HCT116 (cell line): Measurements from ENCODE around the gene FALEC. TPM values are rescaled to one million over a fixed set of nuclear protein-coding genes. Genes with fewer than 3 reads are reported as not detected.

Experiments
- ATAC-seq: fragments of 200-7000 bp; cut with Tn5 transposase; 2 replicates; pipeline ENCODE4 v1.9.1; 2020; ENCODE audit warnings: mild to moderate bottlenecking, moderate library complexity
- BruUV-seq: library from RNA; stranded (reverse); fragments of 400-500 nt; replicated peaks from 2 replicates; lab custom pipeline; 2021; lab: Mats Ljungman, UMichigan
- CTCF ChIA-PET: fragments of 300-600 bp; sonication (Branson Sonifier 250); formaldehyde crosslinking; loops from one replicate; lab custom pipeline; 2021; ENCODE audit warnings: antibody characterized with exemption; lab: Charles Lee
- POLR2A ChIA-PET: fragments of 300-600, 350-600 bp; sonication (Branson Sonifier 250); formaldehyde crosslinking; loops from one replicate; lab custom pipeline; 2021; ENCODE audit warnings: antibody characterized with exemption; lab: Charles Lee
- RAD21 ChIA-PET, 2 experiments: fragments of 300-600 bp; sonication (Branson Sonifier 250); formaldehyde crosslinking; loops; one replicate each; lab custom pipeline; 2023; ENCODE audit warnings: low total read pairs in 2 of 2; ENCODE audit not compliant: uncharacterized antibody in 2 of 2, unreplicated experiment in 2 of 2, low non-redundant PET in 1 of 2; lab: Charles Lee
- DNase-seq: peaks from one replicate; pipeline ENCODE4 v3.0.0-alpha.2; 2010; ENCODE audit warnings: low read depth, low spot score
- H2AFZ ChIP-seq: fragments of 200-600 bp; shearing (Covaris generic), sonication (generic); 2 replicates; pipeline ENCODE4 v1.6.1; 2017; ENCODE audit warnings: low read depth, mixed run types, mixed read lengths, antibody characterized with exemption, low read length; ENCODE audit not compliant: poor library complexity, severe bottlenecking
- H3K27ac ChIP-seq: 2 replicates; pipeline ENCODE4 v1.5.1; 2012; ENCODE audit warnings: low read depth, low read length
- H3K27me3 ChIP-seq: fragments of 200-600 bp; sonication (generic); 2 replicates; pipeline ENCODE4 v1.6.1; 2016; ENCODE audit warnings: mixed run types, low read length, mixed read lengths; ENCODE audit not compliant: insufficient read depth
- H3K36me3 ChIP-seq, 2 experiments: fragments of 200-500 bp in 1 of 2; fragments of 200-600 bp in 1 of 2; sonication (Bioruptor generic) in 1 of 2; sonication (generic) in 1 of 2; 2 replicates each; pipeline versions ENCODE4 v1.5.1 to v1.6.1; 2014 to 2016; ENCODE audit warnings: low read length in 2 of 2, inconsistent platforms in 1 of 2, mixed read lengths in 1 of 2, mixed run types in 1 of 2; ENCODE audit not compliant: insufficient read depth in 2 of 2, control insufficient read depth in 1 of 2
- H3K4me1 ChIP-seq, 2 experiments: fragments of 200-600 bp in 1 of 2; sonication (generic) in 1 of 2; 2 replicates each; pipeline versions ENCODE4 v1.5.1 to v1.6.1; 2012 to 2017; ENCODE audit warnings: low read length in 2 of 2, inconsistent platforms in 1 of 2, mild to moderate bottlenecking in 1 of 2, mixed read lengths in 1 of 2, mixed run types in 1 of 2, moderate library complexity in 1 of 2; ENCODE audit not compliant: insufficient read depth in 2 of 2, control insufficient read depth in 1 of 2
- H3K4me2 ChIP-seq: fragments of 200-600 bp; sonication (generic); 2 replicates; pipeline ENCODE4 v1.6.1; 2017; ENCODE audit warnings: mixed run types, low read length, mixed read lengths
- H3K4me3 ChIP-seq, 2 experiments: fragments of 200-600 bp in 1 of 2; sonication (generic) in 1 of 2; replicated peaks in 1 of 2; 2 replicates each; pipeline ENCODE4 v1.5.1; 2011 to 2016; ENCODE audit warnings: low read length in 2 of 2, control low read depth in 1 of 2, low read depth in 1 of 2, mild to moderate bottlenecking in 1 of 2, mixed read lengths in 1 of 2, mixed run types in 1 of 2
- H3K79me2 ChIP-seq: fragments of 200-600 bp; sonication (generic); 2 replicates; pipeline ENCODE4 v1.6.1; 2017; ENCODE audit warnings: mild to moderate bottlenecking, mixed run types, low read length, moderate library complexity, mixed read lengths; ENCODE audit not compliant: insufficient read depth
- H3K9ac ChIP-seq: fragments of 200-600 bp; sonication (generic); 2 replicates; pipeline ENCODE4 v1.6.1; 2016; ENCODE audit warnings: low read length, mixed read lengths
- H3K9me2 ChIP-seq: fragments of 200-600 bp; sonication (generic), shearing (Covaris generic); 2 replicates; pipeline ENCODE4 v1.6.1; 2017; ENCODE audit warnings: mixed run types, mild to moderate bottlenecking, moderate library complexity; ENCODE audit not compliant: insufficient read depth
- H3K9me3 ChIP-seq, 2 experiments: fragments of 200-500 bp in 1 of 2; fragments of 200-600 bp in 1 of 2; sonication (Bioruptor generic) in 1 of 2; sonication (generic) in 1 of 2; 2 replicates each; pipeline ENCODE4 v1.6.1; 2014 to 2017; ENCODE audit warnings: low read length in 2 of 2, mixed read lengths in 2 of 2, inconsistent platforms in 1 of 2, low read depth in 1 of 2, mild to moderate bottlenecking in 1 of 2, mixed run types in 1 of 2, moderate library complexity in 1 of 2; ENCODE audit not compliant: control insufficient read depth in 1 of 2, insufficient read depth in 1 of 2
- H4K20me1 ChIP-seq: fragments of 200-600 bp; sonication (generic), shearing (Covaris generic); 2 replicates; pipeline ENCODE4 v1.6.1; 2017; ENCODE audit warnings: mixed run types, mild to moderate bottlenecking, moderate library complexity; ENCODE audit not compliant: insufficient read depth
- ATF3 ChIP-seq: IDR thresholded peaks from 2 replicates; pipeline ENCODE4 v1.6.1; 2012
- CTCF ChIP-seq, 3 experiments: fragments of 200-600 bp in 1 of 3; sonication (generic) in 1 of 3; IDR thresholded peaks in 2 of 3; conservative IDR thresholded peaks in 1 of 3; 2 replicates each; pipeline ENCODE4 v1.5.1; 2012 to 2017; ENCODE audit warnings: low read depth in 2 of 3, low read length in 2 of 3, antibody characterized with exemption in 1 of 3, borderline replicate concordance in 1 of 3, control low read depth in 1 of 3, mild to moderate bottlenecking in 1 of 3, mixed read lengths in 1 of 3, mixed run types in 1 of 3, moderate library complexity in 1 of 3; ENCODE audit not compliant: insufficient read depth in 1 of 3
- EGR1 ChIP-seq: IDR thresholded peaks from 2 replicates; pipeline ENCODE4 v1.6.1; 2012; ENCODE audit warnings: low read depth
- ELF1 ChIP-seq: IDR thresholded peaks from 2 replicates; pipeline ENCODE4 v1.6.1; 2012; ENCODE audit warnings: low read depth, borderline replicate concordance
- EZH2 ChIP-seq: fragments of 200-600 bp; sonication (generic); IDR thresholded peaks from 2 replicates; pipeline ENCODE4 v1.6.1; 2017; ENCODE audit warnings: antibody characterized with exemption, mixed run types
- JUND ChIP-seq: IDR thresholded peaks from 2 replicates; pipeline ENCODE4 v1.6.1; 2012
- POLR2A ChIP-seq: IDR thresholded peaks from 2 replicates; pipeline ENCODE4 v1.7.0; 2011; ENCODE audit warnings: borderline replicate concordance; ENCODE audit not compliant: insufficient read depth, insufficient read length; ENCODE audit errors: extremely low read depth
- POLR2AphosphoS5 ChIP-seq: IDR thresholded peaks from 2 replicates; pipeline ENCODE4 v1.6.1; 2011; ENCODE audit warnings: mild to moderate bottlenecking, low read depth, low read length, moderate library complexity
- REST ChIP-seq: IDR thresholded peaks from 2 replicates; pipeline ENCODE4 v1.6.1; 2012; ENCODE audit warnings: low read depth
- SP1 ChIP-seq: IDR thresholded peaks from 2 replicates; pipeline ENCODE4 v1.6.1; 2012; ENCODE audit warnings: low read depth
- SRF ChIP-seq: IDR thresholded peaks from 2 replicates; pipeline ENCODE4 v1.6.1; 2012; ENCODE audit warnings: low read depth
- TCF7L2 ChIP-seq: IDR thresholded peaks from 2 replicates; pipeline ENCODE4 v1.7.0; 2011; ENCODE audit warnings: borderline replicate concordance, inconsistent platforms; ENCODE audit not compliant: insufficient read depth, insufficient read length; ENCODE audit errors: extremely low read depth
- YY1 ChIP-seq: IDR thresholded peaks from 2 replicates; pipeline ENCODE4 v1.6.1; 2011; ENCODE audit warnings: low read length, low read depth, moderate library complexity, mild to moderate bottlenecking; ENCODE audit not compliant: insufficient replicate concordance; ENCODE audit errors: extremely low read depth
- ZFX ChIP-seq: fragments of 450-650 bp; IDR thresholded peaks from 2 replicates; pipeline ENCODE4 v1.6.1; 2017
- ZNF274 ChIP-seq: fragments of 200-500 bp; sonication (Bioruptor generic); IDR thresholded peaks from 2 replicates; pipeline ENCODE4 v1.6.1; 2014; ENCODE audit warnings: mild to moderate bottlenecking, low read depth, low read length, inconsistent platforms
- intact Hi-C: fragments of 100-400 bp; cut with micrococcal nuclease; formaldehyde crosslinking; loops from 2 replicates; pipeline ENCODE4 v1.10.0; 2022
- total RNA-seq: library from RNA; stranded (reverse); gene quantifications from one replicate; pipeline ENCODE4 v1.2.1, GENCODE V29; 2021; ENCODE audit not compliant: unreplicated experiment

FALEC gene
- total RNA-seq, 1 experiment from 2014 or later, result 0.59 TPM

- no peaks in the 10 kb centered on the region for H3K9me3 ChIP-seq
- no peak overlapping the region for H3K27ac ChIP-seq
- H3K4me1 ChIP-seq, result peaks cover 60 to 70% of the 10 kb centered on the region in 2 experiments
- ChIA-PET POLR2A (interaction anchor here (2.0 kb wide), 1 partner anchor 12 kb away, joined by 14 read pairs; the partner anchor contains the start of gene MCL1), RAD21 (no interaction called here), CTCF (no interaction called here)
- ATAC-seq (no peak), DNase-seq (no peak)
- no peaks in the 10 kb centered on the region for H3K27me3 ChIP-seq
- no peak overlapping the region for H3K4me2 ChIP-seq
- H3K9ac ChIP-seq, result no peak overlapping the region
- H2AFZ ChIP-seq, result no peak overlapping the region
- no peaks in the 10 kb centered on the region for H3K9me2 ChIP-seq
- peaks cover 38% of the 10 kb centered on the region for H3K79me2 ChIP-seq
- H3K4me3 ChIP-seq, result no peak overlapping the region
- peaks cover 0 to 3% of the 10 kb centered on the region in 2 experiments; a peak in 1 of 4 replicates for H3K36me3 ChIP-seq
- no peaks in the 10 kb centered on the region for H4K20me1 ChIP-seq
- TF ChIP-seq POLR2A (no peak), SRF (no peak), ATF3 (no peak), POLR2AphosphoS5 (no peak), ZFX (no peak), ELF1 (no peak), ZNF274 (no peak), EZH2 (no peak), TCF7L2 (no peak), JUND (no peak), YY1 (no peak), SP1 (no peak), CTCF (IDR thresholded peaks at IDR 0.05 in 2 of 3, conservative IDR thresholded peaks at IDR 0.05 in 1 of 3; ENCODE audit: borderline replicate concordance in 1 of 3, insufficient read depth in 1 of 3, low read depth in 2 of 3, low read length in 2 of 3) (no peak), REST (no peak), EGR1 (no peak)
- intact Hi-C loops, result loop anchor here (10.0 kb wide), 1 partner anchor 127 kb away; the partner anchor contains the start of gene GOLPH3L
- BruUV-seq, result no TSS peak
Observed at GRCh38 chr1:150567341-150567716, 51.8 kb downstream of the FALEC start.
